Hematopoietic multipotent progenitor cell treated with erythropoietin and hydrocortisone succinate and interleukin-3 and kit ligand, for 6 days (in vitro differentiated cells): ENCODE results near the gene NPPC.

ENCODE experiments used
- DNase-seq: peaks from one replicate; pipeline ENCODE4 v3.0.0-alpha.2; 2015

The NPPC gene

GRCh38 chr2:231934441-231935206, 8.4 kb upstream of the NPPC start:
- no peak for DNase-seq

GRCh38 chr2:231933916-231934401, 7.8 kb upstream of the NPPC start:
- DNase-seq, result no peak

- no peak for DNase-seq
Observed at GRCh38 chr2:231932985-231933915, 7.1 kb upstream of the NPPC start.

- DNase-seq, result no peak
Observed at GRCh38 chr2:231932711-231932970, 6.4 kb upstream of the NPPC start.

- no peak for DNase-seq
Observed at GRCh38 chr2:231931481-231931915, 5.3 kb upstream of the NPPC start.

- DNase-seq, result no peak
Observed at GRCh38 chr2:231930593-231931281, 4.5 kb upstream of the NPPC start.

- DNase-seq, result peak; percentile 58
Observed at GRCh38 chr2:231929961-231930592, 3.9 kb upstream of the NPPC start.

- no peak for DNase-seq
Observed at GRCh38 chr2:231928901-231929725, 2.9 kb upstream of the NPPC start.

GRCh38 chr2:231928481-231928880, 2.3 kb upstream of the NPPC start:
- DNase-seq, result no peak

- no peak for DNase-seq
Observed at GRCh38 chr2:231927566-231927890, 1.3 kb upstream of the NPPC start.

GRCh38 chr2:231926761-231927565, 767 bp upstream of the NPPC start:
- DNase-seq, result peak; percentile 48

GRCh38 chr2:231925303-231926179, 655 bp downstream of the NPPC start:
- peak; percentile 88 for DNase-seq

- DNase-seq, result no peak
Observed at GRCh38 chr2:231924889-231925275, 1.3 kb downstream of the NPPC start.

- no peak for DNase-seq
Observed at GRCh38 chr2:231923951-231924888, 2.0 kb downstream of the NPPC start.

- no peak for DNase-seq
Observed at GRCh38 chr2:231923010-231923344, 3.2 kb downstream of the NPPC start.

- no peak for DNase-seq
Observed at GRCh38 chr2:231922311-231923009, 3.7 kb downstream of the NPPC start.

- DNase-seq, result no peak
Observed at GRCh38 chr2:231920795-231921194, 5.4 kb downstream of the NPPC start.

- DNase-seq, result no peak
Observed at GRCh38 chr2:231920366-231920765, 5.8 kb downstream of the NPPC start.
